Measurements from ENCODE around the gene SCARF2. TPM values are rescaled to one million over a fixed set of nuclear protein-coding genes. Genes with fewer than 3 reads are reported as not detected.
A peak's percentile ranks its signal among the peaks of the same experiment; 100 is the strongest.

Gene SCARF2
- total and polyA plus RNA-seq, 2 of the 8 experiments (the other 6 are each of a cell fraction or from before 2014, with no cell fraction given): 4.2 to 9.8 TPM

- H3K9ac ChIP-seq (replicated peaks in 1 of 4; ENCODE audit: extremely low read depth in 1 of 4, low read depth in 3 of 4, low read length in 3 of 4): no peak overlapping the region
- TF ChIP-seq SP4 (IDR thresholded peaks at IDR 0.05; ENCODE audit: low read length) (no peak), CTCF (IDR thresholded peaks at IDR 0.05; ENCODE audit: control extremely low read depth in 1 of 3, insufficient read depth in 1 of 3, low read depth in 1 of 3, low read length in 3 of 3) (no peak), EGR1 (IDR thresholded peaks at IDR 0.05; ENCODE audit: borderline replicate concordance, low read depth, low read length) (no peak), CBX8 (IDR thresholded peaks at IDR 0.05; ENCODE audit: borderline replicate concordance, low read depth, low read length) (no peak), ASH2L (IDR thresholded peaks at IDR 0.05; ENCODE audit: low read length) (no peak), TBP (IDR thresholded peaks at IDR 0.05; ENCODE audit: low read depth, low read length) (no peak), SRF (IDR thresholded peaks at IDR 0.05; ENCODE audit: low read depth, low read length) (no peak), USF2 (IDR thresholded peaks at IDR 0.05; ENCODE audit: low read length) (no peak)
These were observed 44.5 kb downstream of the SCARF2 start for GRCh38 chr22:20392983-20393704.

More at GRCh38 chr22:20392983-20393704, 44.5 kb downstream of the SCARF2 start:
- FAIRE-seq (no peak), DNase-seq (ENCODE audit: low read depth in 1 of 2, low spot score in 2 of 2) (no peak)
- H3K56ac ChIP-seq (replicated peaks; ENCODE audit: insufficient read length, low read depth, low read length): no peak overlapping the region
- H3K18ac ChIP-seq (ENCODE audit: extremely low read depth, low read length): no peak overlapping the region; the same call in 1 of the 2 replicates
- H3K27me3 ChIP-seq (replicated peaks in 1 of 4; ENCODE audit: control insufficient read depth in 3 of 4, extremely low read depth in 1 of 4, insufficient read depth in 3 of 4, low read length in 3 of 4): no peaks in the 10 kb centered on the region
- H3K4me2 ChIP-seq (ENCODE audit: insufficient read depth in 1 of 2, low read depth in 2 of 2, low read length in 2 of 2): peak overlapping the region; percentile 87 to 92
- peak overlapping the region; percentile 66; the same call in 1 of the 2 replicates for H2BK15ac ChIP-seq (ENCODE audit: low read length)
- H2BK20ac ChIP-seq (ENCODE audit: low read length): no peak overlapping the region
- H3K9me3 ChIP-seq (ENCODE audit: insufficient read depth in 2 of 2, low read depth in 1 of 2, low read length in 1 of 2): no peaks in the 10 kb centered on the region
- H2BK12ac ChIP-seq (ENCODE audit: low read depth, low read length): peak overlapping the region; percentile 64; the same call in 1 of the 2 replicates
- WGBS, 2 experiments (ENCODE audit: extremely low coverage in 1 of 2, insufficient coverage in 1 of 2, insufficient read length in 1 of 2, insufficient replicate concordance in 2 of 2, low coverage in 1 of 2, low lambda C conversion rate in 2 of 2, missing lambda C conversion rate in 1 of 2): 87% methylated on average over 22 of the region's 23 CpGs; no CpG with 5 or more reads in 1 of the 2 experiments
- H3K79me1 ChIP-seq (ENCODE audit: low read depth, low read length): peaks cover 7% of the 10 kb centered on the region; the same call in 1 of the 2 replicates
- no peak overlapping the region for H2BK120ac ChIP-seq (replicated peaks; ENCODE audit: low read depth, low read length)
- H4K8ac ChIP-seq (ENCODE audit: extremely low read depth, insufficient read depth, low read length): peak overlapping the region; percentile 76; the same call in 1 of the 2 replicates
- H3K4ac ChIP-seq (replicated peaks; ENCODE audit: insufficient read length, low read depth, low read length): no peak overlapping the region
- peaks cover 4 to 32% of the 10 kb centered on the region in 2 experiments; a peak in 2 of 4 replicates for H3K79me2 ChIP-seq (ENCODE audit: control insufficient read depth in 1 of 2, insufficient read depth in 2 of 2, low read length in 2 of 2)
- peaks cover 0 to 10% (median 8%) of the 10 kb centered on the region in 4 experiments; a peak in 5 of 7 replicates for H3K4me1 ChIP-seq (replicated peaks in 1 of 4; ENCODE audit: control insufficient read depth in 3 of 4, insufficient read depth in 4 of 4, low read length in 3 of 4)
- peak overlapping the region; percentile 93 for H2AFZ ChIP-seq (ENCODE audit: low read length)
- no peaks in the 10 kb centered on the region; a peak in 2 of 8 replicates for H3K36me3 ChIP-seq (ENCODE audit: control insufficient read depth in 2 of 4, insufficient read depth in 4 of 4, low read length in 3 of 4)
- H2BK5ac ChIP-seq (ENCODE audit: low read depth, low read length): no peak overlapping the region
- CTCF ChIA-PET (ENCODE audit: partially characterized antibody): interaction anchor here (0.6 to 1.5 kb wide), 4 partner anchors 11 to 1347 kb away, joined by 3 to 6 read pairs (median 3); no protein-coding TSS in a partner anchor
- H2AK5ac ChIP-seq (ENCODE audit: low read depth, low read length): peak overlapping the region; percentile 71; the same call in 1 of the 2 replicates
- no peak overlapping the region for H3K23ac ChIP-seq (ENCODE audit: insufficient read length)
- H3K14ac ChIP-seq (ENCODE audit: insufficient read length): no peak overlapping the region
- H3K4me3 ChIP-seq (ENCODE audit: extremely low read depth in 1 of 4, insufficient read depth in 2 of 4, low read depth in 3 of 4, low read length in 4 of 4): peak overlapping the region; percentile 77 to 97 (median 89)
- H4K5ac ChIP-seq (ENCODE audit: insufficient read length, low read depth, low read length): peak overlapping the region; percentile 22
- POLR2A ChIA-PET (ENCODE audit: partially characterized antibody): interaction anchor here (0.7 to 1.0 kb wide), 5 partner anchors 15 to 98 kb away, joined by 3 to 5 read pairs (median 3); no protein-coding TSS in a partner anchor
- no peak overlapping the region for H4K91ac ChIP-seq (replicated peaks; ENCODE audit: insufficient read length, low read length)
- H4K20me1 ChIP-seq (replicated peaks in 1 of 2; ENCODE audit: control insufficient read depth in 1 of 2, insufficient read depth in 2 of 2, low read length in 2 of 2): peaks cover 2 to 10% of the 10 kb centered on the region in 2 experiments
- H3K27ac ChIP-seq (ENCODE audit: low read depth, low read length): no peak overlapping the region
- H3K23me2 ChIP-seq (ENCODE audit: low read depth, low read length): peaks cover 5% of the 10 kb centered on the region; the same call in 1 of the 2 replicates
